Heart right ventricle (tissue), 16 donors: ENCODE results near the gene POLL. TPM values are rescaled to one million over a fixed set of nuclear protein-coding genes. Genes with fewer than 3 reads are reported as not detected.

ENCODE experiments used
- ATAC-seq, 8 donors: fragments of 200-7000 bp; cut with Tn5 transposase; one replicate each; pipeline ENCODE4 v1.9.1; 2020; ENCODE audit warnings: mild to moderate bottlenecking in 8 of 8, moderate library complexity in 8 of 8, moderate number of reproducible peaks in 1 of 8
- DNase-seq, 2 donors: peaks; one replicate each; pipeline ENCODE4 v3.0.0-alpha.2; 2020
- H3K27ac ChIP-seq, 10 donors: fragments of 200-600 bp; sonication (generic) in 2 of 10; one replicate each; pipeline versions ENCODE4 v1.5.0 to v1.8.0; 2020 to 2022; ENCODE audit warnings: mild to moderate bottlenecking in 3 of 10
- H3K27me3 ChIP-seq, 7 donors: fragments of 200-600 bp; one replicate each; pipeline ENCODE4 v1.8.0; 2021 to 2022; ENCODE audit warnings: mild to moderate bottlenecking in 2 of 7
- H3K36me3 ChIP-seq, 9 donors: fragments of 200-600 bp; sonication (generic) in 1 of 9; one replicate each; pipeline versions ENCODE4 v1.5.0 to v1.8.0; 2020 to 2022; ENCODE audit warnings: mild to moderate bottlenecking in 2 of 9
- H3K4me1 ChIP-seq, 9 donors: fragments of 200-600 bp; sonication (generic) in 1 of 9; one replicate each; pipeline versions ENCODE4 v1.5.0 to v1.8.0; 2020 to 2022; ENCODE audit warnings: mild to moderate bottlenecking in 4 of 9
- H3K4me3 ChIP-seq, 10 donors: fragments of 200-600 bp; sonication (generic) in 2 of 10; one replicate each; pipeline versions ENCODE4 v1.5.0 to v1.8.0; 2020 to 2022; ENCODE audit warnings: mild to moderate bottlenecking in 7 of 10, moderate library complexity in 2 of 10
- H3K9me3 ChIP-seq, 11 donors: fragments of 200-600 bp in 10 of 11; sonication (generic) in 2 of 11; one replicate each; pipeline versions ENCODE4 v1.5.0 to v1.8.0; 2013 to 2022; ENCODE audit warnings: mild to moderate bottlenecking in 2 of 11, control low read depth in 1 of 11, moderate library complexity in 1 of 11
- CTCF ChIP-seq, 9 donors: fragments of 200-600 bp; sonication (generic) in 2 of 9; IDR thresholded peaks; one replicate each; pipeline versions ENCODE4 v1.5.0 to v1.8.0; 2021 to 2022; ENCODE audit warnings: antibody characterized with exemption in 9 of 9, mild to moderate bottlenecking in 5 of 9, moderate library complexity in 1 of 9
- WGBS, 2 donors: extraction: QIAGEN DNeasy Blood & Tissue Kit; methylation state at CpG; one replicate each; pipeline ENCODE4 v1.1.7; 2013; ENCODE audit warnings: inconsistent platforms in 1 of 2; 5-methylcytosine and 5-hydroxymethylcytosine counted together
- intact Hi-C, 10 donors: fragments of 100-400 bp; cut with DNase I; formaldehyde crosslinking; loops; one replicate each; pipeline versions ENCODE4 v1.11.1 to v1.14.2; 2022
- polyA plus RNA-seq, 2 donors: library from polyadenylated mRNA; stranded (reverse); fragments of 200-250 nt; gene quantifications; one replicate each; pipeline ENCODE4 v1.2.3, GENCODE V29; 2013
- total RNA-seq, 10 donors: library from RNA; stranded (reverse); fragmentation: NEBNext Ultra II Directional in 3 of 10; extraction: Animal tissue kit (Norgen Biotek cat#: 25700) in 3 of 10; gene quantifications; one replicate each; pipeline versions ENCODE4 v1.2.1 to v1.2.4, GENCODE V29; 2021 to 2023
- donor health status: Arrhythmogenic right ventricular cardiomyopathy.
- donor health status: ischemic (EF 13 %, LVEDD 7.1; RV severe dilation, severe dysfunction).
- donor health status: healthy with polysubstance abuse.
- donor health status: DM: no; HTN: yes; CAD: no.
- donor health status: DM: no; HTN: no; CAD: no.
- donor health status: ischemic (EF 25% LVEDD 6.9; RV normal size, moderate dysfunction).
- donor health status: ischemic (EF 25% LVEDD 5.7; RV mildly dilated, moderate dysfunction).
- donor health status: healthy.
- donor health status: DM: yes; HTN: yes; CAD: no.
- donor health status: Ischemic cardiomyopathy.
- donor health status: ischemic (EF 35%, LVEDD 5.7; RV mildly dilated, moderate dysfunction).
- donor health status: nonischemic (EF 11% LVEDD 7.7; RV severe dilation, severe dysfunction).
- donor health status: DM: yes; HTN: yes; CAD: no.
- donor health status: PGD.
- donor health status: ischemic (EF 29% LVEDD 5.4; RV normal size, mild dysfunction).
- donor health status: nonischemic (EF 23%, LVEDD 6.1; RV moderate dilation, normal function).

The POLL gene
- total and polyA plus RNA-seq, 12 donors: 13.1 to 27.9 (median 17.1) TPM

DNA sequence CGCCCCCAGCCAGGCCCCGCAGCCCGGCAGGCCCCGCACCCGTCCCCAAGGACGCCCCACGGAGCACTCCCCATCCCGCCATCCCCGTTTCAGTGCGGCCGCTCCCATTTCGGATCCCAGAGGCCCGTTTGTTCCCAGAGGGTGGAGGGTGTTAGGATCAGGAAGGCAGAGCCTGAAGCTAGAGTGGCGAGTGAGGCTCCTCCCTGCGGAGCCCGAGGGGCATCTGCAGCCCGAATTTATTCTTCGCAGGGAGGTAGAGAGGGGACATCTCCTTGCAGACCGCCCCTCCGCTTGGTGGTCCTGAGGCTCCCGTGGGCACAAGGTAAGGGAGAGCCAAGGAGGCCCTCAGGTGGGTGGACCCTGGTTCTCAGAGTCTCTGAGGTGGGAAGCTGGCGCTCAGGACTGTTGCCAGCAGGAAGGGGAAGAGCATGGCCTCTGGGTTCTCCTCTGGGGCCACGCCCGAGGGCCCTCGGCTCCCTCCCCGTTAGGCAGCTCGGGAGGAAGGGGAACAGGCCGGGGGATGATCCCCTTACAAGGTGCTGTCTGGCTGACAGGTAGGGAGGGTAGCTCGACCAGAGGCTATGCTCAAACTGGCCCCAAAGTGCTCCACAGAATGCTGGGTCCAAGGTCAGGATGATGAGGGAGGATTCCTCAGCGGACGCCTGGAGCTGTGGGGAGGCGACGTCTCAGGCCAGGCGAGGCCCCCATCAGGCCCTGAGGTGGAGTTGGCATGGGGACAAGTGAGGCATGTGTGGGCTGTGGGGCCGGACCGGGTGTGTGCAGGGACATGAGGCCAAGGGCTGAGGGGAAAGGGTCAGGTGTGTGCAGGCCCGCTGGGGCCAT is 17.4 kb downstream of the POLL start:
- H3K9me3 ChIP-seq: peaks cover 0 to 14% (median 11%) of the 10 kb centered on the region in 11 donors
- peak in 5 of 9 donors; percentile 1 to 21 (median 5) for TF ChIP-seq CTCF (IDR thresholded peaks at IDR 0.05)
- DNase-seq: no peak
- peak; percentile 3 to 30 (median 19) for ATAC-seq
- WGBS, 2 donors: 8% methylated on average over 37 of the region's 37 CpGs
- H3K27ac ChIP-seq: peak overlapping the region in 1 of 10 donors; percentile 51
- H3K36me3 ChIP-seq: no peaks in the 10 kb centered on the region
- intact Hi-C loops: loop anchor here in 7 of 10 donors (1.0 to 10.0 kb wide), 7 partner anchors 38 to 408 kb away; no protein-coding TSS in a partner anchor
- H3K27me3 ChIP-seq: peaks cover 7 to 45% (median 39%) of the 10 kb centered on the region in 7 donors
- H3K4me1 ChIP-seq: peaks cover 8 to 30% (median 21%) of the 10 kb centered on the region in 9 donors
- peak overlapping the region; percentile 41 to 79 (median 56) for H3K4me3 ChIP-seq

DNA sequence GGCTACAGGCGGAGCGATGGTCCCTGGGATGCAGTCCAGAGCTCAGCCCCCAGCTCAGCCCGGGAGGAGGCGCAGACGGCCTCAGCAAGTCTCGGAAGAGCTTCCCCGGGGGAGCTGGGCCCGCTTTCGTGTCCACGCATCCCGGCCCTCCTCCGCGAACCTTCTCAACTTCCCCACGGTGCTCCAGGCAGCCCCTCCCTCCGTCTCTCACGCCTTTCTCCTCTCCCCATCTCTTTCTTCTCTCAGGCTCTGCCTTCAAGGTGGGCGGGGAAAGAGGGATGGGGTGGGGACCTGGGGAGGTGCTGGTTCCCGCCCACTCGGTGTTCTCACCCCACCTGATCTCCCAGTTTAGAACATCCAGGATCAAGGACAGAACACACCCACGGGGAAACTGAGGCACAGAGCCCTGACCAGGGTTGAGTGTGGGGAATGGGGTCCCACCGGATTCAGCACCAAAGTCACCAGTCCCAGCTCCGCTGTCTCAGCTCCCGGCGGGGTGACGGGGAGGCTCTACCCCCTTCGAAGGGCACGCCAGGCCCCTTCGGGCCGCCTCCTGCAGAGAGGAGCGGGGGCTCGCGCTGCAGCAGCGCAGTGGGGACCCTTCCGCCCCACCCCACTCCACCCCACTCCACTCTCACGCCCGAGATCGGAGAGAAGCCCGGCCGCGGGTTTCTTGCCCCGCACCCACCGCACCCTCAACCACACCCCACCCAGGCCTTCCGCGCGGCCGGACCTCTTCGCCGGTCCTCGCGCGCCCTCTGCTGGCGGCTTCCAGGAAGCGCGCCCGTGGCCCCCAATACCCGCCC is 18.2 kb downstream of the POLL start:
- Histone ChIP-seq H3K9me3 (peaks cover 0 to 14% (median 11%) of the 10 kb centered on the region in 11 donors), H3K4me1 (peaks cover 8 to 30% (median 21%) of the 10 kb centered on the region in 9 donors), H3K27ac (peak overlapping the region in 1 of 10 donors; percentile 51), H3K4me3 (peak overlapping the region; percentile 41 to 79 (median 56)), H3K27me3 (peaks cover 7 to 53% (median 47%) of the 10 kb centered on the region in 7 donors), H3K36me3 (no peaks in the 10 kb centered on the region)
- ATAC-seq (peak; percentile 72 to 93 (median 90)), DNase-seq (peak; percentile 61 to 85)
- peak; percentile 90 to 97 (median 94) for TF ChIP-seq CTCF (IDR thresholded peaks at IDR 0.05)
- intact Hi-C loops: loop anchor here (1.0 to 10.0 kb wide), 13 partner anchors 38 to 408 kb away; no protein-coding TSS in a partner anchor
- WGBS, 2 donors: 2 to 3% methylated on average over 56 of the region's 56 CpGs

DNA sequence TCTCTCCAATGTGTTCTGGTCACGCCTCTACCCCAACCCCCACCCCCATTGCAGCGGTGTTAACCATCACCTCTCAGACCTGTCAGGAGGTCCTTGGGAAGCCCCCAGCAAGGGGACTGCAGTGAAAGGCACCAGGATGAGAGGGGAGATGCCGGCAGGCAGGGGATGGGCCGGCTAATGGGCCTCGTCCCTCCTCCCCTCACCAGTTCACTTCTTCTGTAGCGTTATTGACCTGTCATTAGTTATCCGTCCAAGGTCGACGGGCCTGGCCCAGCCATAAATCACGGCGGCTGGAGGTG is 18.8 kb downstream of the POLL start:
- no peaks in the 10 kb centered on the region for H3K36me3 ChIP-seq
- H3K9me3 ChIP-seq: peaks cover 0 to 14% (median 11%) of the 10 kb centered on the region in 11 donors
- intact Hi-C loops: loop anchor here in 8 of 10 donors (2.0 to 10.0 kb wide), 8 partner anchors 264 to 356 kb away; no protein-coding TSS in a partner anchor
- H3K27ac ChIP-seq: no peak overlapping the region
- H3K4me1 ChIP-seq: peaks cover 8 to 30% (median 21%) of the 10 kb centered on the region in 9 donors
- TF ChIP-seq CTCF (IDR thresholded peaks at IDR 0.05): no peak
- no peak for DNase-seq
- 8 to 11% methylated on average over 11 of the region's 11 CpGs for WGBS, 2 donors
- H3K27me3 ChIP-seq: peaks cover 7 to 59% (median 50%) of the 10 kb centered on the region in 7 donors
- no peak for ATAC-seq
- peak overlapping the region in 2 of 10 donors; percentile 56 to 58 for H3K4me3 ChIP-seq
